SK-N-SH (cell line): ENCODE results near the gene RBMX. TPM values are rescaled to one million over a fixed set of nuclear protein-coding genes. Genes with fewer than 3 reads are reported as not detected.

Experiments used
- CTCF ChIA-PET: fragments of 300-600, 350-600 bp; formaldehyde crosslinking; extraction: SDS; loops from one replicate; lab custom pipeline; 2021; lab: Yijun Ruan, JAX
- POLR2A ChIA-PET: fragments of 350-600 bp; sonication (Branson Sonifier 250); formaldehyde crosslinking; extraction: SDS; loops from one replicate; lab custom pipeline; 2020; ENCODE audit warnings: antibody characterized with exemption, inconsistent platforms; lab: Yijun Ruan, JAX
- DNase-seq: peaks from one replicate; pipeline ENCODE4 v3.0.0; 2012
- H2AFZ ChIP-seq: fragments of 200-600 bp; sonication (generic); 2 replicates; pipeline ENCODE4 v1.8.1; 2016; ENCODE audit warnings: antibody characterized with exemption, mild to moderate bottlenecking, low read depth
- H3F3A ChIP-seq: fragments of 200-600 bp; sonication (generic); replicated peaks from 2 replicates; pipeline ENCODE3; 2016; ENCODE audit warnings: antibody characterized with exemption, mild to moderate bottlenecking; ENCODE audit not compliant: insufficient read depth
- H3K27ac ChIP-seq, 2 experiments: fragments of 200-500 bp in 1 of 2; fragments of 200-600 bp in 1 of 2; sonication (Bioruptor generic) in 1 of 2; sonication (generic), shearing (Covaris generic) in 1 of 2; 2 replicates each; pipeline versions ENCODE4 v1.5.1 to v1.6.1; 2014 to 2016; ENCODE audit warnings: low read depth in 2 of 2, inconsistent platforms in 1 of 2, low read length in 1 of 2, mild to moderate bottlenecking in 1 of 2, mixed read lengths in 1 of 2
- H3K27me3 ChIP-seq: fragments of 200-600 bp; sonication (generic), shearing (Covaris generic); 2 replicates; pipeline ENCODE4 v1.6.1; 2016; ENCODE audit warnings: mixed run types; ENCODE audit not compliant: insufficient read depth
- H3K36me3 ChIP-seq, 2 experiments: fragments of 200-500 bp in 1 of 2; fragments of 200-600 bp in 1 of 2; sonication (Bioruptor generic) in 1 of 2; sonication (generic) in 1 of 2; replicated peaks in 1 of 2; 2 replicates each; pipeline versions ENCODE3 to v1.5.1; 2014 to 2016; ENCODE audit warnings: low read length in 1 of 2, mild to moderate bottlenecking in 1 of 2; ENCODE audit not compliant: insufficient read depth in 2 of 2, control insufficient read depth in 1 of 2
- H3K4me1 ChIP-seq, 2 experiments: fragments of 200-500 bp in 1 of 2; fragments of 200-600 bp in 1 of 2; sonication (Bioruptor generic) in 1 of 2; sonication (generic), shearing (Covaris generic) in 1 of 2; 2 replicates each; pipeline versions ENCODE4 v1.5.1 to v1.6.1; 2014 to 2016; ENCODE audit warnings: low read depth in 1 of 2, low read length in 1 of 2, mixed run types in 1 of 2; ENCODE audit not compliant: insufficient read depth in 2 of 2, control insufficient read depth in 1 of 2
- H3K4me2 ChIP-seq: fragments of 200-600 bp; sonication (generic), shearing (Covaris generic); 2 replicates; pipeline ENCODE4 v1.6.1; 2017; ENCODE audit warnings: mixed run types
- H3K4me3 ChIP-seq, 2 experiments: fragments of 200-500 bp in 1 of 2; fragments of 200-600 bp in 1 of 2; sonication (Bioruptor generic) in 1 of 2; sonication (generic), shearing (Covaris generic) in 1 of 2; 2 replicates each; pipeline versions ENCODE4 v1.5.1 to v1.8.1; 2014 to 2016; ENCODE audit warnings: low read depth in 2 of 2, inconsistent platforms in 1 of 2, low read length in 1 of 2, mild to moderate bottlenecking in 1 of 2, mixed read lengths in 1 of 2, moderate library complexity in 1 of 2
- H3K79me2 ChIP-seq: fragments of 200-600 bp; sonication (generic); 2 replicates; pipeline ENCODE4 v1.8.1; 2017; ENCODE audit warnings: mild to moderate bottlenecking; ENCODE audit not compliant: insufficient read depth
- H3K9ac ChIP-seq: fragments of 200-600 bp; sonication (generic); 2 replicates; pipeline ENCODE4 v1.6.1; 2017; ENCODE audit warnings: mixed run types
- H3K9me2 ChIP-seq: fragments of 200-600 bp; sonication (generic); 2 replicates; pipeline ENCODE4 v1.6.1; 2017; ENCODE audit warnings: mixed run types
- H3K9me3 ChIP-seq: fragments of 200-600 bp; sonication (generic); 2 replicates; pipeline ENCODE4 v1.6.1; 2017; ENCODE audit warnings: mixed run types, mild to moderate bottlenecking, moderate library complexity
- H4K20me1 ChIP-seq: fragments of 200-600 bp; sonication (generic); 2 replicates; pipeline ENCODE4 v1.6.1; 2017; ENCODE audit warnings: mild to moderate bottlenecking, mixed run types; ENCODE audit not compliant: insufficient read depth
- EP300 ChIP-seq, 2 experiments: IDR thresholded peaks; 2 replicates each; pipeline versions ENCODE4 v1.4.0 to v1.6.1; 2012; ENCODE audit warnings: borderline replicate concordance in 1 of 2, low read depth in 1 of 2, low read length in 1 of 2
- FOSL2 ChIP-seq: IDR thresholded peaks from 2 replicates; pipeline ENCODE4 v1.4.0; 2012; ENCODE audit warnings: low read depth, mild to moderate bottlenecking, moderate library complexity, borderline replicate concordance
- FOXJ3 ChIP-seq: sonication (generic); formaldehyde crosslinking; IDR thresholded peaks from 2 replicates; pipeline ENCODE4 v1.5.1; 2020; ENCODE audit warnings: mild to moderate bottlenecking, missing genetic modification reagents
- FOXM1 ChIP-seq: IDR thresholded peaks from 2 replicates; pipeline ENCODE4 v1.4.0; 2012; ENCODE audit warnings: low read depth, mild to moderate bottlenecking
- GATA2 ChIP-seq: sonication (generic); formaldehyde crosslinking; IDR thresholded peaks from 2 replicates; pipeline ENCODE4 v1.5.0; 2020; ENCODE audit warnings: mild to moderate bottlenecking, missing genetic modification reagents
- JUND ChIP-seq: IDR thresholded peaks from 2 replicates; pipeline ENCODE4 v1.4.0; 2012
- MXI1 ChIP-seq: IDR thresholded peaks from 2 replicates; pipeline ENCODE4 v1.6.1; 2012; ENCODE audit warnings: mild to moderate bottlenecking, low read depth, low read length, improper control_type of control experiment
- NFIC ChIP-seq: IDR thresholded peaks from 2 replicates; pipeline ENCODE4 v1.4.0; 2012; ENCODE audit warnings: borderline replicate concordance
- NRF1 ChIP-seq: IDR thresholded peaks from 2 replicates; pipeline ENCODE4 v1.6.1; 2012; ENCODE audit warnings: low read depth, mild to moderate bottlenecking, low read length
- POLR2AphosphoS5 ChIP-seq: IDR thresholded peaks from 2 replicates; pipeline ENCODE4 v1.6.1; 2012; ENCODE audit warnings: low read depth, low read length
- RXRA ChIP-seq: IDR thresholded peaks from 2 replicates; pipeline ENCODE4 v1.4.0; 2012; ENCODE audit warnings: low read depth, mild to moderate bottlenecking, borderline replicate concordance
- TCF12 ChIP-seq: IDR thresholded peaks from 2 replicates; pipeline ENCODE4 v1.4.0; 2012
- USF1 ChIP-seq: IDR thresholded peaks from 2 replicates; pipeline ENCODE4 v1.4.0; 2012; ENCODE audit warnings: low read depth, borderline replicate concordance
- WGBS: methylation state at CpG from one replicate; pipeline ENCODE4 v1.1.6; 2017; ENCODE audit warnings: low lambda C conversion rate; 5-methylcytosine and 5-hydroxymethylcytosine counted together
- polyA plus RNA-seq, 3 experiments: library from polyadenylated mRNA; depleted of rRNA; stranded (reverse); fragments of >200 nt; gene quantifications; 2 replicates each; pipeline ENCODE4 v1.2.3, GENCODE V29; 2012
- TF ChIP-seq, protein P1 (sequence below): IDR thresholded peaks from 2 replicates; pipeline ENCODE4 v1.6.1; 2012; ENCODE audit warnings: mild to moderate bottlenecking, low read depth, low read length, moderate library complexity
- TF ChIP-seq, protein P2 (sequence below): IDR thresholded peaks from 2 replicates; pipeline ENCODE4 v1.4.0; 2012; ENCODE audit warnings: low read depth, borderline replicate concordance

Gene RBMX
- polyA plus RNA-seq, 1 of the 3 experiments (the other 2 are of a cell fraction): 131 TPM

DNA sequence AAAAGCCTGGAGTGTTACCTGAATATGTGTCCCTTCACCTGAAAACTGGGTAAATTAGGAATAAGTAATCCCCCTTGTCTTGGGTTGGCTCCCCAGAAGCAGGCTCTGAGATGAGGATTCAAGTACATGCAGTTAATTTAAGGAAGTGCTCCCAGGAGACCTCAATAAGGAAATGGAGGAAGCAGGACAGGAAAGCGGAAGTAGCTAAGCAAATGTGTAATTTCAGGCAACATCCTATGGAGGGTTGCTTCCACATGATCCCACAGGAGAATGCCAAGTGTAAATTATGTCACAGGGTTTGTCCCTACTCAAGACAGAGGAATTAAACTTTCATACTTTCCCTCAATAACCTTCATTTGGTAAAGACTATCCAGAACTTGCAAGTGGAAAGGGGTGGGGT lies 51.7 kb downstream of the RBMX start (continued):
- no peak for TF ChIP-seq USF1
- no peak for TF ChIP-seq GATA2 (CRISPR knock-in tag)
- TF ChIP-seq, protein P1, sequence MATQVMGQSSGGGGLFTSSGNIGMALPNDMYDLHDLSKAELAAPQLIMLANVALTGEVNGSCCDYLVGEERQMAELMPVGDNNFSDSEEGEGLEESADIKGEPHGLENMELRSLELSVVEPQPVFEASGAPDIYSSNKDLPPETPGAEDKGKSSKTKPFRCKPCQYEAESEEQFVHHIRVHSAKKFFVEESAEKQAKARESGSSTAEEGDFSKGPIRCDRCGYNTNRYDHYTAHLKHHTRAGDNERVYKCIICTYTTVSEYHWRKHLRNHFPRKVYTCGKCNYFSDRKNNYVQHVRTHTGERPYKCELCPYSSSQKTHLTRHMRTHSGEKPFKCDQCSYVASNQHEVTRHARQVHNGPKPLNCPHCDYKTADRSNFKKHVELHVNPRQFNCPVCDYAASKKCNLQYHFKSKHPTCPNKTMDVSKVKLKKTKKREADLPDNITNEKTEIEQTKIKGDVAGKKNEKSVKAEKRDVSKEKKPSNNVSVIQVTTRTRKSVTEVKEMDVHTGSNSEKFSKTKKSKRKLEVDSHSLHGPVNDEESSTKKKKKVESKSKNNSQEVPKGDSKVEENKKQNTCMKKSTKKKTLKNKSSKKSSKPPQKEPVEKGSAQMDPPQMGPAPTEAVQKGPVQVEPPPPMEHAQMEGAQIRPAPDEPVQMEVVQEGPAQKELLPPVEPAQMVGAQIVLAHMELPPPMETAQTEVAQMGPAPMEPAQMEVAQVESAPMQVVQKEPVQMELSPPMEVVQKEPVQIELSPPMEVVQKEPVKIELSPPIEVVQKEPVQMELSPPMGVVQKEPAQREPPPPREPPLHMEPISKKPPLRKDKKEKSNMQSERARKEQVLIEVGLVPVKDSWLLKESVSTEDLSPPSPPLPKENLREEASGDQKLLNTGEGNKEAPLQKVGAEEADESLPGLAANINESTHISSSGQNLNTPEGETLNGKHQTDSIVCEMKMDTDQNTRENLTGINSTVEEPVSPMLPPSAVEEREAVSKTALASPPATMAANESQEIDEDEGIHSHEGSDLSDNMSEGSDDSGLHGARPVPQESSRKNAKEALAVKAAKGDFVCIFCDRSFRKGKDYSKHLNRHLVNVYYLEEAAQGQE: no peak

DNA sequence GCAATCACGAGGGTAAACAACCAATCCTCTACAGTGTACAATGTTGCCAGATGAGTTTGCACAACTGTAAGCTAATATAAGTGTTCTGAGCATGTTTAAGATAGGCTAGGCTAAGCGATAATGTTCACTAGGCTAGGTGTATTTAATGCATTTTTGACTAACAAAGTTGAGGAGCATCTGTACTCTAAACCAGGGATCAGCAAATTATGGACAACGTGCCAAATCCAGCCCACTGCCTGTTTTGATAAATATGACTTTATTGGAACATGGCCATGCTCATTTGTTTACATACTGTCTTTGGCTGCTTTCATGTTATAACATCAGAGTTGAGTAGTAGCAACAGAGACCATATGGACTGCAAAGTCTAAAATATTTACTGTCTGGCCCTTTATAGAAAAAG lies 53.5 kb downstream of the RBMX start:
- H3K9me2 ChIP-seq: no peaks in the 10 kb centered on the region
- DNase-seq: no peak
- CTCF ChIA-PET: no interaction called here

More for the DNA sequence above, 53.5 kb downstream of the RBMX start:
- H3K4me3 ChIP-seq: no peak overlapping the region
- H3F3A ChIP-seq: no peaks in the 10 kb centered on the region
- H3K9ac ChIP-seq: no peak overlapping the region
- no peaks in the 10 kb centered on the region for H3K79me2 ChIP-seq
- no peak overlapping the region for H2AFZ ChIP-seq
- H3K4me1 ChIP-seq: no peaks in the 10 kb centered on the region
- no peaks in the 10 kb centered on the region for H3K36me3 ChIP-seq
- TF ChIP-seq MXI1 (no peak), FOSL2 (no peak), NRF1 (no peak), FOXM1 (no peak), USF1 (no peak), NFIC (no peak), FOXJ3 (CRISPR knock-in tag) (no peak), EP300 (IDR thresholded peaks at IDR 0.05; ENCODE audit: borderline replicate concordance in 1 of 2, low read depth in 1 of 2, low read length in 1 of 2) (no peak), RXRA (no peak), POLR2AphosphoS5 (no peak), TCF12 (no peak), JUND (no peak)
- TF ChIP-seq, protein P2, sequence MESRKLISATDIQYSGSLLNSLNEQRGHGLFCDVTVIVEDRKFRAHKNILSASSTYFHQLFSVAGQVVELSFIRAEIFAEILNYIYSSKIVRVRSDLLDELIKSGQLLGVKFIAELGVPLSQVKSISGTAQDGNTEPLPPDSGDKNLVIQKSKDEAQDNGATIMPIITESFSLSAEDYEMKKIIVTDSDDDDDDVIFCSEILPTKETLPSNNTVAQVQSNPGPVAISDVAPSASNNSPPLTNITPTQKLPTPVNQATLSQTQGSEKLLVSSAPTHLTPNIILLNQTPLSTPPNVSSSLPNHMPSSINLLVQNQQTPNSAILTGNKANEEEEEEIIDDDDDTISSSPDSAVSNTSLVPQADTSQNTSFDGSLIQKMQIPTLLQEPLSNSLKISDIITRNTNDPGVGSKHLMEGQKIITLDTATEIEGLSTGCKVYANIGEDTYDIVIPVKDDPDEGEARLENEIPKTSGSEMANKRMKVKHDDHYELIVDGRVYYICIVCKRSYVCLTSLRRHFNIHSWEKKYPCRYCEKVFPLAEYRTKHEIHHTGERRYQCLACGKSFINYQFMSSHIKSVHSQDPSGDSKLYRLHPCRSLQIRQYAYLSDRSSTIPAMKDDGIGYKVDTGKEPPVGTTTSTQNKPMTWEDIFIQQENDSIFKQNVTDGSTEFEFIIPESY: no peak
- no peak overlapping the region for H3K4me2 ChIP-seq
- no peaks in the 10 kb centered on the region for H3K27me3 ChIP-seq
- POLR2A ChIA-PET: no interaction called here
- no peak overlapping the region for H3K27ac ChIP-seq
- H4K20me1 ChIP-seq: no peaks in the 10 kb centered on the region
- H3K9me3 ChIP-seq: no peaks in the 10 kb centered on the region
- 44% methylated on average over 3 of the region's 3 CpGs for WGBS
